ENCODE data around the gene MCHR1.

DNA sequence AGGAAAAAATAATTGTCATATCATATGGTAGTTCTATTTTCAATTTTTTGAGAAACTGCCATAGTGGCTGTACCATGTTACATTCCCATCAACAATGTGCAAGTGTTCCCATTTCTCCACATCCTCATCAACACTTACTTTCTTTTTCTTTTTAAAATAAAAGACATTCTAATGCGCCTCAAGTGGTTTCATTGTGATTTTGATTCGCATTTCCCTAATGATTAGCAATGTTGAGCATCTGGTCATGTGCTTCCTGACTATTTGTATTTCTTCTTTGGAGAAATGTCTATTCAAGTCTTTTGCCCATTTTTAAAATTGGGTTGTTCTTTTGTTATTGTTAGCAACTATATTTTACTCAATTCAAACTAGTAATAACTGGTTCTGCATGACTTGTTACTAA lies 8.4 kb downstream of the MCHR1 start:
- TF ChIP-seq POLR2AphosphoS5 (IDR thresholded peaks at IDR 0.05; ENCODE audit: low read depth) (no peak), NANOG (IDR thresholded peaks at IDR 0.05; ENCODE audit: borderline replicate concordance) (peak; percentile 87; the same call in 1 of the 2 replicates), EZH2 (IDR thresholded peaks at IDR 0.05; ENCODE audit: low read depth, unreplicated experiment) (no peak), JUNB (IDR thresholded peaks at IDR 0.05; ENCODE audit: unreplicated experiment) (no peak), EZH2phosphoT487 (IDR thresholded peaks at IDR 0.05; ENCODE audit: unreplicated experiment) (no peak)
- TF ChIP-seq, protein P1, sequence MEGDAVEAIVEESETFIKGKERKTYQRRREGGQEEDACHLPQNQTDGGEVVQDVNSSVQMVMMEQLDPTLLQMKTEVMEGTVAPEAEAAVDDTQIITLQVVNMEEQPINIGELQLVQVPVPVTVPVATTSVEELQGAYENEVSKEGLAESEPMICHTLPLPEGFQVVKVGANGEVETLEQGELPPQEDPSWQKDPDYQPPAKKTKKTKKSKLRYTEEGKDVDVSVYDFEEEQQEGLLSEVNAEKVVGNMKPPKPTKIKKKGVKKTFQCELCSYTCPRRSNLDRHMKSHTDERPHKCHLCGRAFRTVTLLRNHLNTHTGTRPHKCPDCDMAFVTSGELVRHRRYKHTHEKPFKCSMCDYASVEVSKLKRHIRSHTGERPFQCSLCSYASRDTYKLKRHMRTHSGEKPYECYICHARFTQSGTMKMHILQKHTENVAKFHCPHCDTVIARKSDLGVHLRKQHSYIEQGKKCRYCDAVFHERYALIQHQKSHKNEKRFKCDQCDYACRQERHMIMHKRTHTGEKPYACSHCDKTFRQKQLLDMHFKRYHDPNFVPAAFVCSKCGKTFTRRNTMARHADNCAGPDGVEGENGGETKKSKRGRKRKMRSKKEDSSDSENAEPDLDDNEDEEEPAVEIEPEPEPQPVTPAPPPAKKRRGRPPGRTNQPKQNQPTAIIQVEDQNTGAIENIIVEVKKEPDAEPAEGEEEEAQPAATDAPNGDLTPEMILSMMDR (conservative IDR thresholded peaks at IDR 0.05; ENCODE audit: low read depth in 2 of 2), result no peak

All from GM23338 (cell line).